SK-N-SH (cell line): ENCODE data around the gene MYO18A. TPM values are rescaled to one million over a fixed set of nuclear protein-coding genes. Genes with fewer than 3 reads are reported as not detected.

Experiments
- CTCF ChIA-PET: fragments of 300-600, 350-600 bp; formaldehyde crosslinking; extraction: SDS; loops from one replicate; lab custom pipeline; 2021; lab: Yijun Ruan, JAX
- POLR2A ChIA-PET: fragments of 350-600 bp; sonication (Branson Sonifier 250); formaldehyde crosslinking; extraction: SDS; loops from one replicate; lab custom pipeline; 2020; ENCODE audit warnings: antibody characterized with exemption, inconsistent platforms; lab: Yijun Ruan, JAX
- DNase-seq: peaks from one replicate; pipeline ENCODE4 v3.0.0; 2012
- H2AFZ ChIP-seq: fragments of 200-600 bp; sonication (generic); 2 replicates; pipeline ENCODE4 v1.8.1; 2016; ENCODE audit warnings: antibody characterized with exemption, mild to moderate bottlenecking, low read depth
- H3F3A ChIP-seq: fragments of 200-600 bp; sonication (generic); replicated peaks from 2 replicates; pipeline ENCODE3; 2016; ENCODE audit warnings: antibody characterized with exemption, mild to moderate bottlenecking; ENCODE audit not compliant: insufficient read depth
- H3K27ac ChIP-seq, 2 experiments: fragments of 200-500 bp in 1 of 2; fragments of 200-600 bp in 1 of 2; sonication (Bioruptor generic) in 1 of 2; sonication (generic), shearing (Covaris generic) in 1 of 2; 2 replicates each; pipeline versions ENCODE4 v1.5.1 to v1.6.1; 2014 to 2016; ENCODE audit warnings: low read depth in 2 of 2, inconsistent platforms in 1 of 2, low read length in 1 of 2, mild to moderate bottlenecking in 1 of 2, mixed read lengths in 1 of 2
- H3K27me3 ChIP-seq: fragments of 200-600 bp; sonication (generic), shearing (Covaris generic); 2 replicates; pipeline ENCODE4 v1.6.1; 2016; ENCODE audit warnings: mixed run types; ENCODE audit not compliant: insufficient read depth
- H3K36me3 ChIP-seq, 2 experiments: fragments of 200-500 bp in 1 of 2; fragments of 200-600 bp in 1 of 2; sonication (Bioruptor generic) in 1 of 2; sonication (generic) in 1 of 2; replicated peaks in 1 of 2; 2 replicates each; pipeline versions ENCODE3 to v1.5.1; 2014 to 2016; ENCODE audit warnings: low read length in 1 of 2, mild to moderate bottlenecking in 1 of 2; ENCODE audit not compliant: insufficient read depth in 2 of 2, control insufficient read depth in 1 of 2
- H3K4me1 ChIP-seq, 2 experiments: fragments of 200-500 bp in 1 of 2; fragments of 200-600 bp in 1 of 2; sonication (Bioruptor generic) in 1 of 2; sonication (generic), shearing (Covaris generic) in 1 of 2; 2 replicates each; pipeline versions ENCODE4 v1.5.1 to v1.6.1; 2014 to 2016; ENCODE audit warnings: low read depth in 1 of 2, low read length in 1 of 2, mixed run types in 1 of 2; ENCODE audit not compliant: insufficient read depth in 2 of 2, control insufficient read depth in 1 of 2
- H3K4me2 ChIP-seq: fragments of 200-600 bp; sonication (generic), shearing (Covaris generic); 2 replicates; pipeline ENCODE4 v1.6.1; 2017; ENCODE audit warnings: mixed run types
- H3K4me3 ChIP-seq, 2 experiments: fragments of 200-500 bp in 1 of 2; fragments of 200-600 bp in 1 of 2; sonication (Bioruptor generic) in 1 of 2; sonication (generic), shearing (Covaris generic) in 1 of 2; 2 replicates each; pipeline versions ENCODE4 v1.5.1 to v1.8.1; 2014 to 2016; ENCODE audit warnings: low read depth in 2 of 2, inconsistent platforms in 1 of 2, low read length in 1 of 2, mild to moderate bottlenecking in 1 of 2, mixed read lengths in 1 of 2, moderate library complexity in 1 of 2
- H3K79me2 ChIP-seq: fragments of 200-600 bp; sonication (generic); 2 replicates; pipeline ENCODE4 v1.8.1; 2017; ENCODE audit warnings: mild to moderate bottlenecking; ENCODE audit not compliant: insufficient read depth
- H3K9ac ChIP-seq: fragments of 200-600 bp; sonication (generic); 2 replicates; pipeline ENCODE4 v1.6.1; 2017; ENCODE audit warnings: mixed run types
- H3K9me2 ChIP-seq: fragments of 200-600 bp; sonication (generic); 2 replicates; pipeline ENCODE4 v1.6.1; 2017; ENCODE audit warnings: mixed run types
- H3K9me3 ChIP-seq: fragments of 200-600 bp; sonication (generic); 2 replicates; pipeline ENCODE4 v1.6.1; 2017; ENCODE audit warnings: mixed run types, mild to moderate bottlenecking, moderate library complexity
- H4K20me1 ChIP-seq: fragments of 200-600 bp; sonication (generic); 2 replicates; pipeline ENCODE4 v1.6.1; 2017; ENCODE audit warnings: mild to moderate bottlenecking, mixed run types; ENCODE audit not compliant: insufficient read depth
- EZH2phosphoT487 ChIP-seq: fragments of 200-600 bp; sonication (generic); IDR thresholded peaks from 2 replicates; pipeline ENCODE4 v1.6.1; 2017; ENCODE audit warnings: low read depth, mixed run types, mild to moderate bottlenecking, antibody characterized with exemption, moderate library complexity, borderline replicate concordance
- GABPA ChIP-seq: IDR thresholded peaks from 2 replicates; pipeline ENCODE4 v1.4.0; 2012; ENCODE audit warnings: low read depth, mild to moderate bottlenecking
- NFIC ChIP-seq: IDR thresholded peaks from 2 replicates; pipeline ENCODE4 v1.4.0; 2012; ENCODE audit warnings: borderline replicate concordance
- NRF1 ChIP-seq: IDR thresholded peaks from 2 replicates; pipeline ENCODE4 v1.6.1; 2012; ENCODE audit warnings: low read depth, mild to moderate bottlenecking, low read length
- POLR2AphosphoS5 ChIP-seq: IDR thresholded peaks from 2 replicates; pipeline ENCODE4 v1.6.1; 2012; ENCODE audit warnings: low read depth, low read length
- RAD21 ChIP-seq: IDR thresholded peaks from 2 replicates; pipeline ENCODE4 v1.6.1; 2012; ENCODE audit warnings: mild to moderate bottlenecking, low read length
- RFX5 ChIP-seq: IDR thresholded peaks from 2 replicates; pipeline ENCODE4 v1.6.1; 2012; ENCODE audit warnings: mild to moderate bottlenecking, improper control_type of control experiment, low read length
- RXRA ChIP-seq: IDR thresholded peaks from 2 replicates; pipeline ENCODE4 v1.4.0; 2012; ENCODE audit warnings: low read depth, mild to moderate bottlenecking, borderline replicate concordance
- TCF12 ChIP-seq: IDR thresholded peaks from 2 replicates; pipeline ENCODE4 v1.4.0; 2012
- TEAD4 ChIP-seq: IDR thresholded peaks from 2 replicates; pipeline ENCODE4 v1.4.0; 2012; ENCODE audit warnings: mild to moderate bottlenecking, borderline replicate concordance; ENCODE audit not compliant: insufficient read depth
- ZBTB33 ChIP-seq: IDR thresholded peaks from 2 replicates; pipeline ENCODE4 v1.4.0; 2012; ENCODE audit warnings: low read depth, borderline replicate concordance
- WGBS: methylation state at CpG from one replicate; pipeline ENCODE4 v1.1.6; 2017; ENCODE audit warnings: low lambda C conversion rate; 5-methylcytosine and 5-hydroxymethylcytosine counted together
- polyA plus RNA-seq, 3 experiments: library from polyadenylated mRNA; depleted of rRNA; stranded (reverse); fragments of >200 nt; gene quantifications; 2 replicates each; pipeline ENCODE4 v1.2.3, GENCODE V29; 2012

MYO18A gene
- polyA plus RNA-seq, 1 of the 3 experiments (the other 2 are of a cell fraction): 6.6 TPM

- no peak for TF ChIP-seq GABPA
- TF ChIP-seq NRF1: no peak
- TF ChIP-seq POLR2AphosphoS5: no peak
- no peak for TF ChIP-seq RFX5
- TF ChIP-seq RAD21: no peak
- no peak for TF ChIP-seq TEAD4
- no peak for TF ChIP-seq EZH2phosphoT487
- TF ChIP-seq RXRA: no peak
- no peak for TF ChIP-seq NFIC
Observed at GRCh38 chr17:29022074-29022473, 158.1 kb downstream of the MYO18A start (continued).

GRCh38 chr17:29021226-29021625 lies 159.0 kb downstream of the MYO18A start:
- H3K79me2 ChIP-seq: no peaks in the 10 kb centered on the region
- no peaks in the 10 kb centered on the region for H3K9me3 ChIP-seq
- H4K20me1 ChIP-seq: no peaks in the 10 kb centered on the region
- no peak overlapping the region for H3K9ac ChIP-seq
- no peaks in the 10 kb centered on the region for H3F3A ChIP-seq
- WGBS: 53% methylated on average over 7 of the region's 7 CpGs
- POLR2A ChIA-PET: no interaction called here
- no peak overlapping the region for H3K4me2 ChIP-seq
- no peak for DNase-seq
- H3K27ac ChIP-seq: no peak overlapping the region
- H3K4me3 ChIP-seq: no peak overlapping the region
- CTCF ChIA-PET: interaction anchor here (0.6 to 0.9 kb wide), 2 partner anchors 21 to 103 kb away, joined by 3 read pairs; no protein-coding TSS in a partner anchor
- no peaks in the 10 kb centered on the region for H3K36me3 ChIP-seq
- H3K4me1 ChIP-seq: peaks cover 0 to 5% of the 10 kb centered on the region in 2 experiments; a peak in 1 of 4 replicates
- TF ChIP-seq TCF12: no peak
- TF ChIP-seq RAD21: no peak
- no peak for TF ChIP-seq ZBTB33
- H2AFZ ChIP-seq: no peak overlapping the region
- peaks cover 26% of the 10 kb centered on the region; the same call in 1 of the 2 replicates for H3K27me3 ChIP-seq
- no peaks in the 10 kb centered on the region for H3K9me2 ChIP-seq

Other genes with a start within 250 kb of the MYO18A start
- 17.8 and 24.0 TPM in 2 replicates for gene PHF12, start 228.9 kb downstream of the MYO18A start, polyA plus RNA-seq (2012; rRNA removed)
- 0.12 and 0.37 TPM in 2 replicates for gene SEZ6, start 174.4 kb downstream of the MYO18A start, polyA plus RNA-seq (2012; rRNA removed)
- gene PIPOX, start 137.3 kb downstream of the MYO18A start, polyA plus RNA-seq (2012; rRNA removed): 0.31 and 0.55 TPM in 2 replicates
- gene CRYBA1, start 66.5 kb upstream of the MYO18A start, polyA plus RNA-seq (2012; rRNA removed): not detected in 2 replicates
- gene NUFIP2, start 113.8 kb upstream of the MYO18A start, polyA plus RNA-seq (2012; rRNA removed): 9.0 and 11.4 TPM in 2 replicates
- 5.9 and 7.4 TPM in 2 replicates for gene TAOK1, start 210.0 kb upstream of the MYO18A start, polyA plus RNA-seq (2012; rRNA removed)